Measurements from ENCODE around the gene OXT.

DNA sequence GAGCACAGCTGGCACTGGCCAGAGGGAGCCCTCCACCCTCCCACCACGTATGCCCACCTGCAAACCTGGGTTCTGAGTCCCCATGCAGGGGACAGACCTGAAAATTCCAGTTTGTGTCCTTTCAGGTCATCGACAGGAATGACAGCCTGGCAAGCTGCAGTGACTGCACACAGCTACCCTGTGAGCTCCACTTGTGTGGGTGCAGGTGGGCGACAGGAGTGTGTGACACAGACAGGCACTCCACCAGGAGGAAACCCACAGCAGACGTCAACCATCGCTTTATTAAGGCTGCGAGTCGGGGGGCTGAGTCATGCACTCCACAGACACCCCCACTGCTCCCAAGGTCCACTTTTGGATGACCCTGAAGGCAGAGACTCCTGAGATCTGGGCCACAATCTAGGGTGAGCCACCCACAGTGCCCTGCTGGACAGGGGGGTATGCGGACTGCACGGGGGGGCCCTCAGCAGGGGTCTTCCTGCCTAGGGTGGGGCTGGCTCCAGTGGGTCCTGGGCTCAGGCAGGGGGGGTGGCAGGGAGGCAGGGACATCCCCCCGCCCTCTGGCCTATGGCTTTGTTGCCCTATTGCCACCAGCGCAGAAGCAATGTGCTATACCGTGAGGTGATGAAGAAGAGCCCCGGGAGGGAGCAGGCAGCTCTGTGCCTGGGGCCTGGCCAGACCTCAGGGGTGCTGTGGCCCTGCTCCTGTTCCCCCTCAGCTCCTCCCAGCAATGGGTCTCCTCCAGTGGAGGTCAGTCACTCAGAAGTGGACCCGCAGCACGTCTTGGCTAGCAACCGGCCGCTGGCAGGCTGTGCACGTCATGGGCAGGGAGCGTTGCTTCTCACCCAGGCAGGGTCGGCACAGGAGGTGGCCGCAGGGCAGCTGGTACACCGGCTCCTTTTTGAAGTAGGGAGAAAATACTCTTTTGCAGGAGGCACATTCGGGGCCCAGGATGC lies 38.2 kb downstream of the OXT start:
- TF ChIP-seq SIN3A (IDR thresholded peaks at IDR 0.05; ENCODE audit: borderline replicate concordance, insufficient read depth, low read length) (no peak), POLR2AphosphoS5 (IDR thresholded peaks at IDR 0.05; ENCODE audit: low read depth, low read length) (no peak), TAF1 (IDR thresholded peaks at IDR 0.05; ENCODE audit: borderline replicate concordance, insufficient read depth, low read length) (no peak), FOXP2 (optimal IDR thresholded peaks at IDR 0.05; ENCODE audit: borderline replicate concordance, extremely low read depth, extremely low read length, insufficient read depth) (no peak)
- TF ChIP-seq, protein P1, sequence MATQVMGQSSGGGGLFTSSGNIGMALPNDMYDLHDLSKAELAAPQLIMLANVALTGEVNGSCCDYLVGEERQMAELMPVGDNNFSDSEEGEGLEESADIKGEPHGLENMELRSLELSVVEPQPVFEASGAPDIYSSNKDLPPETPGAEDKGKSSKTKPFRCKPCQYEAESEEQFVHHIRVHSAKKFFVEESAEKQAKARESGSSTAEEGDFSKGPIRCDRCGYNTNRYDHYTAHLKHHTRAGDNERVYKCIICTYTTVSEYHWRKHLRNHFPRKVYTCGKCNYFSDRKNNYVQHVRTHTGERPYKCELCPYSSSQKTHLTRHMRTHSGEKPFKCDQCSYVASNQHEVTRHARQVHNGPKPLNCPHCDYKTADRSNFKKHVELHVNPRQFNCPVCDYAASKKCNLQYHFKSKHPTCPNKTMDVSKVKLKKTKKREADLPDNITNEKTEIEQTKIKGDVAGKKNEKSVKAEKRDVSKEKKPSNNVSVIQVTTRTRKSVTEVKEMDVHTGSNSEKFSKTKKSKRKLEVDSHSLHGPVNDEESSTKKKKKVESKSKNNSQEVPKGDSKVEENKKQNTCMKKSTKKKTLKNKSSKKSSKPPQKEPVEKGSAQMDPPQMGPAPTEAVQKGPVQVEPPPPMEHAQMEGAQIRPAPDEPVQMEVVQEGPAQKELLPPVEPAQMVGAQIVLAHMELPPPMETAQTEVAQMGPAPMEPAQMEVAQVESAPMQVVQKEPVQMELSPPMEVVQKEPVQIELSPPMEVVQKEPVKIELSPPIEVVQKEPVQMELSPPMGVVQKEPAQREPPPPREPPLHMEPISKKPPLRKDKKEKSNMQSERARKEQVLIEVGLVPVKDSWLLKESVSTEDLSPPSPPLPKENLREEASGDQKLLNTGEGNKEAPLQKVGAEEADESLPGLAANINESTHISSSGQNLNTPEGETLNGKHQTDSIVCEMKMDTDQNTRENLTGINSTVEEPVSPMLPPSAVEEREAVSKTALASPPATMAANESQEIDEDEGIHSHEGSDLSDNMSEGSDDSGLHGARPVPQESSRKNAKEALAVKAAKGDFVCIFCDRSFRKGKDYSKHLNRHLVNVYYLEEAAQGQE (IDR thresholded peaks at IDR 0.05; ENCODE audit: insufficient read depth in 1 of 2, low read depth in 2 of 2, low read length in 2 of 2), result no peak

Data from PFSK-1 (cell line).